HFFc6 (cell line): ENCODE measurements around the gene TUBB2B. TPM values are rescaled to one million over a fixed set of nuclear protein-coding genes. Genes with fewer than 3 reads are reported as not detected.

Experiments used
- DNase-seq: peaks from one replicate; pipeline ENCODE4 v3.0.0-alpha.2; 2018
- H3K27ac Mint-ChIP-seq: 2 replicates; pipeline ENCODE4 v1.8.0; 2020; ENCODE audit warnings: mild to moderate bottlenecking, mixed read lengths
- H3K27me3 Mint-ChIP-seq: 2 replicates; pipeline ENCODE4 v1.8.0; 2021; ENCODE audit warnings: mild to moderate bottlenecking, moderate library complexity, mixed read lengths; ENCODE audit not compliant: insufficient read depth
- H3K36me3 Mint-ChIP-seq: 2 replicates; pipeline ENCODE4 v1.8.0; 2021; ENCODE audit warnings: low read depth, mixed read lengths
- H3K4me1 Mint-ChIP-seq: 2 replicates; pipeline ENCODE4 v1.8.0; 2020; ENCODE audit warnings: low read depth, mixed read lengths
- H3K4me3 Mint-ChIP-seq: 2 replicates; pipeline ENCODE4 v1.8.0; 2020; ENCODE audit warnings: mild to moderate bottlenecking, moderate library complexity, mixed read lengths
- H3K9me3 Mint-ChIP-seq: 2 replicates; pipeline ENCODE4 v1.8.0; 2020; ENCODE audit warnings: mild to moderate bottlenecking, mixed read lengths
- CTCF ChIP-seq: fragments of 200-600 bp; sonication (generic); IDR thresholded peaks from 2 replicates; pipeline ENCODE4 v1.5.0; 2021; ENCODE audit warnings: antibody characterized with exemption, mild to moderate bottlenecking
- total RNA-seq, 6 experiments: library from RNA; stranded (reverse); fragmentation: NEBNext Ultra II Directional; extraction: Animal tissue kit (Norgen Biotek cat#: 25700); gene quantifications; 2 replicates in 1 of 6; 3 replicates in 5 of 6; pipeline ENCODE4 v1.2.3, GENCODE V29; 2021

TUBB2B gene
- total RNA-seq, 6 experiments from 2014 or later, result 0.14 to 1.3 (median 0.90) TPM

- Mint-ChIP-seq H3K4me1 (peaks cover 14% of the 10 kb centered on the region), H3K27ac (peak overlapping the region; percentile 29; the same call in 1 of the 2 replicates), H3K9me3 (no peaks in the 10 kb centered on the region), H3K27me3 (peaks cover 14% of the 10 kb centered on the region), H3K36me3 (no peaks in the 10 kb centered on the region), H3K4me3 (no peak overlapping the region)
- peak; percentile 85 for DNase-seq
- TF ChIP-seq CTCF, result no peak
Observed at GRCh38 chr6:3176562-3177355, 50.7 kb downstream of the TUBB2B start.

GRCh38 chr6:3175715-3176402, 51.6 kb downstream of the TUBB2B start:
- no peaks in the 10 kb centered on the region for H3K36me3 Mint-ChIP-seq
- peaks cover 14% of the 10 kb centered on the region for H3K4me1 Mint-ChIP-seq
- TF ChIP-seq CTCF, result no peak
- H3K27me3 Mint-ChIP-seq, result peaks cover 12% of the 10 kb centered on the region; the same call in 1 of the 2 replicates
- H3K4me3 Mint-ChIP-seq, result no peak overlapping the region
- no peak overlapping the region for H3K27ac Mint-ChIP-seq
- DNase-seq, result no peak
- H3K9me3 Mint-ChIP-seq, result no peaks in the 10 kb centered on the region

Other genes with a start within 250 kb of the TUBB2B start
- 10 to 100 TPM; 28.9 to 48.6 (median 43.6) TPM for gene NQO2, start 227.8 kb downstream of the TUBB2B start, total RNA-seq
- gene RIPK1, start 159.2 kb downstream of the TUBB2B start, total RNA-seq, result 10 to 100 TPM; 19.9 to 24.9 (median 22.2) TPM
- gene BPHL, start 108.9 kb downstream of the TUBB2B start, total RNA-seq, result 10 to 100 TPM in 5 of 6 experiments, 1 to 10 TPM in 1; 9.3 to 14.6 (median 11.9) TPM
- gene TUBB2A, start 70.1 kb downstream of the TUBB2B start, total RNA-seq, result 100 to 1,000 TPM; 114 to 152 (median 120) TPM
- 10 to 100 TPM; 14.9 to 20.1 (median 17.6) TPM for gene PSMG4, start 31.3 kb upstream of the TUBB2B start, total RNA-seq
- gene SLC22A23, start 229.4 kb upstream of the TUBB2B start, total RNA-seq, result under 1 TPM; 0.10 to 0.55 (median 0.21) TPM